H1 (cell line): ENCODE data around the gene RUSC2. TPM values are rescaled to one million over a fixed set of nuclear protein-coding genes. Genes with fewer than 3 reads are reported as not detected.

Experiments
- polyA plus RNA-seq, 7 experiments: library from polyadenylated mRNA; depleted of rRNA in 3 of 7; stranded (reverse) in 5 of 7; unstranded in 2 of 7; fragments of >200 nt in 5 of 7; fragments of 200-250 nt in 2 of 7; gene quantifications; 1 replicate in 5 of 7; 2 replicates in 1 of 7; 4 replicates in 1 of 7; pipeline versions ENCODE4 v1.2.1 to v1.2.3, GENCODE V29; 2011 to 2013; ENCODE audit warnings: missing spikeins in 2 of 7, mixed read lengths in 2 of 7
- total RNA-seq: library from RNA; stranded (reverse); fragmentation: NEBNext Ultra II Directional; extraction: Animal tissue kit (Norgen Biotek cat#: 25700); gene quantifications from 2 replicates; pipeline ENCODE4 v1.2.1, GENCODE V29; 2021

RUSC2 gene
- total and polyA plus RNA-seq, 2 of the 8 experiments (the other 6 are each of a cell fraction or from before 2014, with no cell fraction given) = 4.2 to 7.9 TPM

Other genes with a start within 250 kb of the RUSC2 start
- gene TESK1, start 115.2 kb downstream of the RUSC2 start, total RNA-seq = 13.9 and 17.5 TPM in 2 replicates
- gene TESK1, start 115.2 kb downstream of the RUSC2 start, polyA plus RNA-seq (2011; rRNA removed) = 13.5 and 19.2 TPM in 2 replicates
- gene CD72, start 128.3 kb downstream of the RUSC2 start, total RNA-seq = 4.0 and 4.5 TPM in 2 replicates
- gene CD72, start 128.3 kb downstream of the RUSC2 start, polyA plus RNA-seq (2011; rRNA removed) = 4.5 and 4.9 TPM in 2 replicates
- gene SIT1, start 160.8 kb downstream of the RUSC2 start, total RNA-seq = 7.8 and 8.2 TPM in 2 replicates
- gene SIT1, start 160.8 kb downstream of the RUSC2 start, polyA plus RNA-seq (2011; rRNA removed) = 11.4 and 12.8 TPM in 2 replicates
- gene RMRP, start 167.9 kb downstream of the RUSC2 start, total RNA-seq = 14,987 and 16,528 TPM in 2 replicates
- 105 and 169 TPM in 2 replicates for gene RMRP, start 167.9 kb downstream of the RUSC2 start, polyA plus RNA-seq (2011; rRNA removed)
- gene CCDC107, start 168.2 kb downstream of the RUSC2 start, total RNA-seq = 9.0 and 10.5 TPM in 2 replicates
- gene CCDC107, start 168.2 kb downstream of the RUSC2 start, polyA plus RNA-seq (2011; rRNA removed) = 8.2 and 8.6 TPM in 2 replicates
- gene ARHGEF39, start 175.1 kb downstream of the RUSC2 start, total RNA-seq = 17.5 and 18.6 TPM in 2 replicates
- 15.9 and 18.7 TPM in 2 replicates for gene ARHGEF39, start 175.1 kb downstream of the RUSC2 start, polyA plus RNA-seq (2011; rRNA removed)
- 1.3 and 1.4 TPM in 2 replicates for gene CA9, start 183.8 kb downstream of the RUSC2 start, total RNA-seq
- 1.8 and 2.4 TPM in 2 replicates for gene CA9, start 183.8 kb downstream of the RUSC2 start, polyA plus RNA-seq (2011; rRNA removed)
- 181 and 197 TPM in 2 replicates for gene TPM2, start 199.8 kb downstream of the RUSC2 start, total RNA-seq
- 62.5 and 71.2 TPM in 2 replicates for gene TPM2, start 199.8 kb downstream of the RUSC2 start, polyA plus RNA-seq (2011; rRNA removed)
- 87.9 and 90.1 TPM in 2 replicates for gene TLN1, start 242.1 kb downstream of the RUSC2 start, total RNA-seq
- 28.1 and 42.4 TPM in 2 replicates for gene TLN1, start 242.1 kb downstream of the RUSC2 start, polyA plus RNA-seq (2011; rRNA removed)
- gene CREB3, start 242.6 kb downstream of the RUSC2 start, total RNA-seq = 24.4 and 26.5 TPM in 2 replicates
- 25.7 and 29.1 TPM in 2 replicates for gene CREB3, start 242.6 kb downstream of the RUSC2 start, polyA plus RNA-seq (2011; rRNA removed)